ENCODE measurements around the gene SNRPF. TPM values are rescaled to one million over a fixed set of nuclear protein-coding genes. Genes with fewer than 3 reads are reported as not detected.
A peak's percentile ranks its signal among the peaks of the same experiment; 100 is the strongest.
"Not testable (repeated sequence)": the region's sequence is repeated elsewhere in the genome, so short reads cannot be mapped to it uniquely, and the experiment has no call there.

SNRPF gene
- total RNA-seq (2014; rRNA removed; shearing (Covaris generic)), result 3.9 and 6.8 TPM in 2 replicates

DNA sequence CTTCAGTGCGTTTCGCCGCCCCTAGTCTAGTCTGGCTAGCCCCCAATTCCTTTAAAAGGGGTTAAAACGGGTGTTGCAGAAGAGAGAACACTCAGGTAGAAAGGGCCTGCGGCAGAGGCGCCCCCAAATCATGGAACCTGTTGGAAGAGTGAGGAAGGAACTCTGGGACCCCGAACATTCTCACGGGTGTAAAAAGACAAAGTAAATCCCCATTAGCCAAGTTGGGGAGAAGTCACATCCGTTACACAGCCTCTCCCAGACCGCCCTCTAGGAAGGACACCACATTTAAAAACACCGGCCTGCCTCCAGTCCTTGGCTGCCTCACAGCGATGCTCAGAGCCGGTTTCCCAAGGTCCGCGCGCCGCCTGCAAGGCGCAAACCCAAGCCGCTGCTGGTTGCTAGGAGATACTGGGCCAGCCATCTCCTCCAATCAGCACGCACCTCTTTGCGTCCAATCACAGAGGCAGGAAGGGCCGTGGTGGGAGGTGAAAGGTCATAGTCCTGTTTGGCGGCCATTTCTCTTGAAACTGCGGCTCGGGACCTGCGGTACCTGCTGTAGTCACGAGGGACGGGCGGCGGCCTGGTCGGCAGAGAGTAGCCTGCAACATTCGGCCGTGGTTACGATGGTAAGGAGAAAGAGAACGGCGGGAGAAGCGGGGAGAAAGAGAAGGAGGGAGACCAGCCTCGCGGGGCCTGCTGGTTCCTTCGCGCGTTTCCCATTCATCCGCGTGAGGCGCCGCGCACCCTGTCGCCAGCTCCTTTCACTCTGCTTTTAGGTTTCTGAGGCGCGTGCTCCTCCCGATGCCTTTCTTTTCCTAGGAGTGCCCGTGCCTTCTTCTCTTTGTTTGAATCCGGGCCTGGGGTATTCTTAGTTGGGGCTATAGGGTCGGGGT is at the start of gene SNRPF:
SNRPF (plus strand) TSS at position 502 of the 893 bp plus-strand sequence; CDS start at position 624, 122 bp downstream.
- peak; percentile 97 for DNase-seq (ENCODE audit: low spot score)
- in situ Hi-C loops (cut with HindIII; ENCODE audit: low sequenced_read_pairs), result no loop called here

GRCh38 chr12:95809000-95809680 is 49.6 kb upstream of the SNRPF start:
- no peak for DNase-seq (ENCODE audit: low spot score)
- in situ Hi-C loops (cut with HindIII; ENCODE audit: low sequenced_read_pairs), result no loop called here

DNA sequence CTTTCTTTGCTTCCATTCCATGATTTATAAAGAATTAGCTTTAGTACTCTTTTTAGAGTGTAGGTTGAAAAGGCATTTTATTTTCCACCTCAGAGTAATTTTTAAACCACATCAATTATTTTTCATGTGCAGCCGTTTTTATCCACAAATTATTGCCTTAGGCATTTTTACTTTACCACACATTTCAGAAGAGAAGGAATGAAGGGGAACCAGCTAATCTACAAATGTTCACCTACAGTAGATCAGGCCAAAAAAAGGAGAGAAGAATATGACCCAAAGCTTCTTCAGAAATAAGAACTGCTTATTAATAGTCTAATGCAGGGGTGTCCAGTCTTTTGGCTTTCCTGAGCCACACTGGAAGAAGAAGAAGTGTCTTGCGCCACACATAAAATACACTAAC is 48.3 kb upstream of the SNRPF start:
- no peak for DNase-seq (ENCODE audit: low spot score)
- in situ Hi-C loops (cut with HindIII; ENCODE audit: low sequenced_read_pairs), result no loop called here

- DNase-seq (ENCODE audit: low spot score); in situ Hi-C loops (cut with HindIII; ENCODE audit: low sequenced_read_pairs): not testable (repeated sequence)
Measured at GRCh38 chr12:95812155-95812554, 46.6 kb upstream of the SNRPF start.

DNA sequence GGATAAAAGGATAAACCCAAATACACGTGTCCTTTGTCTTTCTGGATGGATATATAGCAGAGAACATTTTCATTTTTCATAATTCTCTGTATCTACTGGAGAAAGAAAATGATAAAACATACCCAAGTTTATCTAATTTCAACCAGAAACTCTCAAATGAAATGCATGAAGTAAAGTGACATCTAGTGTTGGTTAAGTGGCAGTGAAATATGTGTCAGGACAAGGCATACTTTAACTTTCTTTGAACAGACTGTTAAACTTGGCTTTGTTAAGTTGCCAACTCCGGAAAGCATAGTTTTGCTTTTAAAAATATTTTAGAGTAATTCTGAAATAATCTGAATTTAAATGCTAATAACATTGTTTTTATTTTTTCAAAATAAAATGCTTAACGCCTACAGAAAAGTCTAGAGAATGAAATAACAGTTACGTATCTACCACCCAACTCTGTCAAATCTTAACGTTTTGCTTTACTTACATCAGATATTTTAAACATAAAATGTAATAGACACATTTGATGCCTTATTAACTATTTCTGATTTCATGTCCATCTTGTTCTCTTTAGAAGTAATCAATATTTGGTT is 43.0 kb upstream of the SNRPF start:
- peak; percentile 8 for DNase-seq (ENCODE audit: low spot score)
- in situ Hi-C loops (cut with HindIII; ENCODE audit: low sequenced_read_pairs), result no loop called here

- in situ Hi-C loops (cut with HindIII; ENCODE audit: low sequenced_read_pairs), result no loop called here
- peak; percentile 42 for DNase-seq (ENCODE audit: low spot score)
Measured at GRCh38 chr12:95820096-95820703, 38.6 kb upstream of the SNRPF start.

- in situ Hi-C loops (cut with HindIII; ENCODE audit: low sequenced_read_pairs), result no loop called here
- no peak for DNase-seq (ENCODE audit: low spot score)
Measured at GRCh38 chr12:95829395-95829794, 29.4 kb upstream of the SNRPF start.

GRCh38 chr12:95830335-95831089 is 28.2 kb upstream of the SNRPF start:
- in situ Hi-C loops (cut with HindIII; ENCODE audit: low sequenced_read_pairs), result no loop called here
- DNase-seq (ENCODE audit: low spot score), result no peak

- in situ Hi-C loops (cut with HindIII; ENCODE audit: low sequenced_read_pairs), result no loop called here
- DNase-seq (ENCODE audit: low spot score), result no peak
Measured at GRCh38 chr12:95834572-95834971, 24.2 kb upstream of the SNRPF start.

DNA sequence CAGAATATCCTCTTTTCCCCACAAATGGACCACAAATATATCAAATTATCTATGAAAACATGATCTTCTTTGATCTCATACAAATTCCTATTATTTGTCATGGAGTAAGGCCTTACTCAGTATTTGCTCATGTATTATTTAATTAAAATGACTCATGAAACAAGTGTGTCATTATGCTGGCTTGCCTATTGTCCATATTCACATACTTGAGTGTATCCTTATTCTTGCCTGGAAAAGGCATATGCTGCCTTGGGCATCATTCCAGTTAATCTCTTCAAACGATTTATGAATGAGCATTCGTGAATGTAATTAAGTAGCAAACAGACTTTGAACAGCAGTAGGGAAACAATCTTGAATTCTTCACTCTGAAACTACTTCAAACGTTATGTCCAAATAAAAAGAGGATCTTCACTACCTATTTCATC is 22.6 kb upstream of the SNRPF start:
- DNase-seq (ENCODE audit: low spot score), result no peak
- in situ Hi-C loops (cut with HindIII; ENCODE audit: low sequenced_read_pairs), result no loop called here

GRCh38 chr12:95836630-95837239 is 22.0 kb upstream of the SNRPF start:
- in situ Hi-C loops (cut with HindIII; ENCODE audit: low sequenced_read_pairs), result no loop called here
- DNase-seq (ENCODE audit: low spot score), result no peak

GRCh38 chr12:95837240-95838038 is 21.3 kb upstream of the SNRPF start:
- no peak for DNase-seq (ENCODE audit: low spot score)
- in situ Hi-C loops (cut with HindIII; ENCODE audit: low sequenced_read_pairs), result no loop called here

DNA sequence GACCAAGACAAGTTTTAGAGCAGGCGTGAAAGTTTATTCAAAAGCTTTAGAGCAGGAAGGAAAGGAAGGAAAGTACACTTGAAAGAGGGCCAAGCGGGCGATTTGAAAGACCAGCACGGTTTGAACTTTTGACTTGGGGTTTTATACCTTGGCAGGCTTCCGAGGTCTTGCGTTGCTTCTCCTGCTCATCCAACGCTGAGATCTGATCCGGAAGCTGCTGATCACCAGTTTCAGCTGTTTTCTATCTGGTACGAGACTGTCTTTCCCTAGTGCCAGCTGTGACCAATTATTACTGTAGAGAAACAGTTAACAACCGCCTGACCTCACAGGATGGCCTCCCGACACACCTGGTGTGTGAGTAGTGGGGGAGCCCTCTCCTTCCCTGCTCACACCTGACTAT is 20.6 kb upstream of the SNRPF start:
- DNase-seq (ENCODE audit: low spot score), result no peak
- in situ Hi-C loops (cut with HindIII; ENCODE audit: low sequenced_read_pairs), result no loop called here

GRCh38 chr12:95842426-95842825 is 16.3 kb upstream of the SNRPF start:
- in situ Hi-C loops (cut with HindIII; ENCODE audit: low sequenced_read_pairs); DNase-seq (ENCODE audit: low spot score): not testable (repeated sequence)

GRCh38 chr12:95848575-95849388 is 10.0 kb upstream of the SNRPF start:
- in situ Hi-C loops (cut with HindIII; ENCODE audit: low sequenced_read_pairs), result no loop called here
- no peak for DNase-seq (ENCODE audit: low spot score)

GRCh38 chr12:95851606-95852005 is 7.1 kb upstream of the SNRPF start:
- in situ Hi-C loops (cut with HindIII; ENCODE audit: low sequenced_read_pairs), result no loop called here
- no peak for DNase-seq (ENCODE audit: low spot score)

- in situ Hi-C loops (cut with HindIII; ENCODE audit: low sequenced_read_pairs), result no loop called here
- no peak for DNase-seq (ENCODE audit: low spot score)
Measured at GRCh38 chr12:95852133-95852532, 6.6 kb upstream of the SNRPF start.

Data from G401 (cell line).